ENCODE results near the gene RSPH3.

RSPH3 gene

DNA sequence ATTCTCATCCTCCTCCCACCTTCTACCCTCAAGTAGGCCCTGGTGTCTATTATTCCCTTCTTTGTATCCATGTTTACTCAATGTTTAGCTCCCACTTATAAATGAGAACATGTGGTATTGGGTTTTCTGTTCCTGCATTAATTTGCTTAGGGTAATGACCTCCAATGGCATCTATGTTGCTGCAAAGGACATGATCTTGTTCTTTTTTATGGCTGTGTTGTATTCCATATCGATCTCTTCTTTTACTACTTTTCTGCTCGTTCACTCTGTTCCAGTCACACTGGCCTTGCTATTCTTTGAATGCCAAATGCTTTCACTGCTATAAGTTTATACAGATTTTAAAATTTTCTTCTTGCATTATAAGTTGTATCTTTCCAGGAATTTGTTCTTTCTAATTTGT, 57.7 kb downstream of the RSPH3 start:
- H3K9ac ChIP-seq (ENCODE audit: low read depth, low read length) = no peak overlapping the region
- H3K4me1 ChIP-seq (ENCODE audit: control insufficient read depth, insufficient read depth, low read length) = peaks cover 9% of the 10 kb centered on the region
- H3K9me3 ChIP-seq (ENCODE audit: control insufficient read depth, insufficient read depth, low read length) = no peaks in the 10 kb centered on the region

DNA sequence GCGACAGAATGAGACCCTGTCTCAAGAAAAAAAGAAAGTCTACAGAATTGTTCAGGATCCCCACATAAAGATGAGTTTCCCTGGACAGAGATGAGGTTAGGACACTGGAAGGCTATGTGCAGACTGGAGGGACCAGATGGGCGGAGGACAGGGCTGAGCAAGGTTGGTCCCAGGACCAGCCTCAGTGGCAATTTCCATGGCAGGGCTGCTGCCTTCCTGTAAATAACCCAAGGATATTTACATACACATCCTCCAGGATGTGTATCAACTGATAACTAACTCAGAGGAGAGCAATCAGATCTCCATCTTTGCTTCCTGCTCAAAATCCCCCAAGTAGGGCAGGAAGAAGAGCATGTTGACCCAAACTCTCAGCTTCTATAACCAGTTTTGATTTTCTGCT, 58.8 kb downstream of the RSPH3 start:
- Histone ChIP-seq H3K9me3 (ENCODE audit: control insufficient read depth, insufficient read depth, low read length) (no peaks in the 10 kb centered on the region), H3K36me3 (ENCODE audit: control insufficient read depth, insufficient read depth, low read length) (no peaks in the 10 kb centered on the region), H3K9ac (ENCODE audit: low read depth, low read length) (no peak overlapping the region), H3K4me3 (ENCODE audit: low read depth, low read length) (no peak overlapping the region), H3K4me1 (ENCODE audit: control insufficient read depth, insufficient read depth, low read length) (peaks cover 9% of the 10 kb centered on the region), H3K27me3 (ENCODE audit: control insufficient read depth, insufficient read depth, low read length) (peaks cover 9% of the 10 kb centered on the region)

More for the DNA sequence above, 57.7 kb downstream of the RSPH3 start:
- Histone ChIP-seq H3K4me3 (ENCODE audit: low read depth, low read length) (no peak overlapping the region), H3K27me3 (ENCODE audit: control insufficient read depth, insufficient read depth, low read length) (peaks cover 9% of the 10 kb centered on the region), H3K36me3 (ENCODE audit: control insufficient read depth, insufficient read depth, low read length) (no peaks in the 10 kb centered on the region)

DNA sequence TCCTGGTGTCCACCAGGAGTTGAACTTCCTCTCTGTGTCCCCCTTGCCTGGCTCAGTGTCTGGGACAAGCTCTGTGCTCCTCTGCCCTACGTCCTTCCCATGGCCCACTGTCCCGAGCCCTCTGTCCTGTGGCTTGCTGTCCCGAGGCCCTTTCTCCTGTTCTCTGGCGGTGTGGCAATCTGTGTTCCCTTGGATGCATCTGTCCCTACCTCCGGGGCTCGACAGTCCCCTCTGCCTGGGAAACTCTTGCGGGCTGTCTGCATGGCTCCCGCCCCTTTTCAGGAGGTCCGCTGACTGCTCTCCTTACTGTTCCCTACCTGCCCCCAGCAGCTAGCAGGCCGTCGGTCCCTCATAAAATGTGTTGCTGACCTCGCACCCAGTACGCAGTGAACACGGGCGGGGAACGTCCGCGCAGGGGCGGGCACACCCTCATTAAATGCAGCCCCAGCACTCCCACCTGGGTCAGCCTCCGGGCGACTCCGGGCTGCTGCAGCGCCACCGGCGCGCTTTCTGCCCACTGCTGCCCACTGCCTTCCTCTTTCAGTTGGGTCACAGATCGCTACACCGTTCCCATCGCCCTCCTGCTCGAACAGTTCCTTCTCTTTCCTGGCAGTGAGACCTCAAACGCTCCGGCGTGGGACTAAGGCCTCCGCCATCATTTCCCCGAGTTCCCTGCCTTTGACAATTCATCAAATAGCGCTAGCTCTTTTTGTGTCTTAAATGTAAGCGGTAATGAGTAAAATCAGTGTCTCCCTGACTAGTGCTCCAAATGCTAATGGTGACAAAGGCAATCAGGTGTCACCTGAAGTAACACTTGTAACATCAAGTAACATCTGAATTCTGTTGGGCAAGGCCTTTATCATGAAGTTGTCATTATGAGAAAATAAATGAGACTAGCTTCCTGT, 60.5 kb downstream of the RSPH3 start:
- Histone ChIP-seq H3K9ac (ENCODE audit: low read depth, low read length) (no peak overlapping the region), H3K4me1 (ENCODE audit: control insufficient read depth, insufficient read depth, low read length) (peaks cover 9% of the 10 kb centered on the region), H3K9me3 (ENCODE audit: control insufficient read depth, insufficient read depth, low read length) (no peaks in the 10 kb centered on the region), H3K4me3 (ENCODE audit: low read depth, low read length) (peak overlapping the region; percentile 55), H3K27me3 (ENCODE audit: control insufficient read depth, insufficient read depth, low read length) (peaks cover 9% of the 10 kb centered on the region), H3K36me3 (ENCODE audit: control insufficient read depth, insufficient read depth, low read length) (no peaks in the 10 kb centered on the region)

DNA sequence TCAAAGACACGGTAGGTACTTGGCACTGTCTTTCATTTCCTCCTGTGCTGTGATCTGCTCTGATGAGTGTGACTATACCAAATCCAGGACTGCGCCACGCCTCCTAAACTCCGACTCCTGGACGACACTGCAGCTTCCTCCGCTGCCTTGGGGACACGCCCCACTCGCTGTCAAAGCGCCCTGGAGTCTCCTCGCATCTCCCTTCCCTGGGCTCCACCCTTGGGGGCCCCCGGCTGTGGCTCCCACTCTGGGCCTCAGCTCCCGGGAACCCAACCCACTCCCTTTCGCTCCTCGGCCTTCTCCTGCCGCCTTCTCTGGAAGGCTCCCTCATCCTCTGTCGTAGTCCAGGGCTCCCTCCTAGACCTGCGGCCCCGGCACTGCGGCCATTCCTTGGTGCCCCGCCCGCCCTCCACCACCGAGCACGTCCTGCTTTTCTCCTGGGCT, 61.2 kb downstream of the RSPH3 start:
- Histone ChIP-seq H3K4me1 (ENCODE audit: control insufficient read depth, insufficient read depth, low read length) (peaks cover 9% of the 10 kb centered on the region), H3K9ac (ENCODE audit: low read depth, low read length) (no peak overlapping the region), H3K36me3 (ENCODE audit: control insufficient read depth, insufficient read depth, low read length) (no peaks in the 10 kb centered on the region), H3K9me3 (ENCODE audit: control insufficient read depth, insufficient read depth, low read length) (no peaks in the 10 kb centered on the region), H3K27me3 (ENCODE audit: control insufficient read depth, insufficient read depth, low read length) (peaks cover 9% of the 10 kb centered on the region), H3K4me3 (ENCODE audit: low read depth, low read length) (peak overlapping the region; percentile 55)

DNA sequence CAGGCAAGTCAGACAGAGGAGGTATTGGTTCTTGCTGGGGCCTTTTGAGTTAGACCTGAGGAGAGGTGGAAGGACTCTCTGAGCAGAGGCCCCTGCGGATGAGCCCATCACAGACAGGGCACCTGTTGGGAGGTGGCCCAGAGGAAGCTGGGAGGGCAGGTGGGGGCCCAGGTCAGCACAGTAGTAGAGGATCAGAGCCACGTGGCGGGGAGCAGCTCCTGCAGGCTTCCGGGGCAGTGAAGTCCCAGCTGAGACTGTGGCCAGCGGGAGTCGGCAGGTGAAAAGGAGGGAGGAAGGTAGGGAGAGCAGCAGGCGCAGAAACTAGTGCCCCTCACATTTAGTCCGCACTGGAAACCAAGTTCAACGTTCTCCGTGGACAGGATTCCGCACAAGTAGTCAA, 61.8 kb downstream of the RSPH3 start:
- Histone ChIP-seq H3K36me3 (ENCODE audit: control insufficient read depth, insufficient read depth, low read length) (no peaks in the 10 kb centered on the region), H3K4me3 (ENCODE audit: low read depth, low read length) (no peak overlapping the region), H3K9ac (ENCODE audit: low read depth, low read length) (no peak overlapping the region), H3K27me3 (ENCODE audit: control insufficient read depth, insufficient read depth, low read length) (peaks cover 9% of the 10 kb centered on the region), H3K4me1 (ENCODE audit: control insufficient read depth, insufficient read depth, low read length) (peaks cover 9% of the 10 kb centered on the region), H3K9me3 (ENCODE audit: control insufficient read depth, insufficient read depth, low read length) (no peaks in the 10 kb centered on the region)

DNA sequence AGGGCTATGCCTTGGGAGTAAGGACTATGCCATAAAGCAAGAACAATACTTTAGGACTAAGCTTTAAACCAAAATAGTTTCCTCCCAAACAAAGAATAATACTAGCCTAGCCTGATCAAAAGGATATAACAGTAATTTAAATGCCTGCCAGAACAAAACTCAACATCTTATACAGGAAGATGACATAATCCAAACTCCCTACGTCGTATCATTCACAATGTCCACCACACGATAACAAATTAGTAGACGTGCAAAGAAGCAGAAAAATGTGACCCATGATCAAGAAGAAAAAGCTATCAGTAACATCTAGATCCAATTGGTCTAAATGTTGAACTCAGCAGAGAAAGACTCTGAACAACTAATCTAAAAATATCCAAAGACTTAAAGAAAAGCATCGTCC, 65.8 kb downstream of the RSPH3 start:
- Histone ChIP-seq H3K27me3 (ENCODE audit: control insufficient read depth, insufficient read depth, low read length) (peaks cover 5% of the 10 kb centered on the region), H3K4me3 (ENCODE audit: low read depth, low read length) (no peak overlapping the region), H3K9me3 (ENCODE audit: control insufficient read depth, insufficient read depth, low read length) (no peaks in the 10 kb centered on the region)

DNA sequence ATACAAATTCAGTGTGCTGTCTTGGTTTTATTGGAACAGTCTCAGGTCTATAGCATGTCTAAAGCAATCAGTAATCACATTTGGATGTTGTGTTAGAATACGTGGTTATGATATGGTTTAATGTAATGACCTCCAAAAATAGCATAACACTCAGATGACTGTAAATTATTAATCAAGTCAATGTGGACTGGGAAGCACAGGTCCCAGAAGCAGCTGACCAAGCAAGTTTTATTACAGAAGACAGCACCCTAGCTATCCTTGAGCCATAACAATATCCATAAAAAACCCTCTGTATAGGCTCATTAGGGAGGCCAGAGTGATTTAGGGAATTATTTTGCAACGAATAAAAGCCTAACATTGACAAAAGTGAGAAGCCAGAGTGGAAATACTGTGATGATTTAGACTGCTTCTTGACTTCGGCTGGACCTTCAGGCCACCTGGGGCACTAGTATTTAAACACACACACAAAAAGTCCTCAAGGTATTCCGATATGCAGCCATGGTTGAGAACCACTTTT, 66.9 kb downstream of the RSPH3 start:
- Histone ChIP-seq H3K36me3 (ENCODE audit: control insufficient read depth, insufficient read depth, low read length) (no peaks in the 10 kb centered on the region), H3K4me3 (ENCODE audit: low read depth, low read length) (no peak overlapping the region), H3K9ac (ENCODE audit: low read depth, low read length) (no peak overlapping the region), H3K9me3 (ENCODE audit: control insufficient read depth, insufficient read depth, low read length) (no peaks in the 10 kb centered on the region), H3K4me1 (ENCODE audit: control insufficient read depth, insufficient read depth, low read length) (peaks cover 2% of the 10 kb centered on the region), H3K27me3 (ENCODE audit: control insufficient read depth, insufficient read depth, low read length) (peaks cover 2% of the 10 kb centered on the region)

More for the DNA sequence above, 65.8 kb downstream of the RSPH3 start:
- Histone ChIP-seq H3K9ac (ENCODE audit: low read depth, low read length) (no peak overlapping the region), H3K36me3 (ENCODE audit: control insufficient read depth, insufficient read depth, low read length) (no peaks in the 10 kb centered on the region), H3K4me1 (ENCODE audit: control insufficient read depth, insufficient read depth, low read length) (peaks cover 6% of the 10 kb centered on the region)

DNA sequence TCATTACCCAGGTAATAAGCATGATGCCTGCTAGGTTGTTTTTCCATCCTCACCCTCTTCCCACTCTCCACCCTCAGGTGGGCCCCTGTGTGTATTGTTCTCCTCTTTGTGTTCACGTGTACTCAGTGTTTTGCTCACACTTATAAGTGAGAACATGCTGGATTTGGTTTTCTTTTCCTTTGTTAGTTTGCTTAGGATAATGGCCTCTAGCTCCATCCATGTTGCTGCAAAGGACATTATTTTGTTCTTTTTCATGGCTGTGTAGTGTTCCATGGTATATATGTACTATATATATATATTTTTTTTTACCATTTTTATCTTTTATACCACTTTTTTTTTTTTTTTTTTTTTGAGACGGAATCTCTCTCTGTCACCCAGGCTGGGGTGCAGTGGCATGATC, 71.9 kb downstream of the RSPH3 start:
- no peaks in the 10 kb centered on the region for H3K27me3 ChIP-seq (ENCODE audit: control insufficient read depth, insufficient read depth, low read length)
- H3K4me1 ChIP-seq (ENCODE audit: control insufficient read depth, insufficient read depth, low read length) = no peaks in the 10 kb centered on the region
- no peak overlapping the region for H3K9ac ChIP-seq (ENCODE audit: low read depth, low read length)
- H3K36me3 ChIP-seq (ENCODE audit: control insufficient read depth, insufficient read depth, low read length) = no peaks in the 10 kb centered on the region
- no peak overlapping the region for H3K4me3 ChIP-seq (ENCODE audit: low read depth, low read length)
- no peaks in the 10 kb centered on the region for H3K9me3 ChIP-seq (ENCODE audit: control insufficient read depth, insufficient read depth, low read length)

DNA sequence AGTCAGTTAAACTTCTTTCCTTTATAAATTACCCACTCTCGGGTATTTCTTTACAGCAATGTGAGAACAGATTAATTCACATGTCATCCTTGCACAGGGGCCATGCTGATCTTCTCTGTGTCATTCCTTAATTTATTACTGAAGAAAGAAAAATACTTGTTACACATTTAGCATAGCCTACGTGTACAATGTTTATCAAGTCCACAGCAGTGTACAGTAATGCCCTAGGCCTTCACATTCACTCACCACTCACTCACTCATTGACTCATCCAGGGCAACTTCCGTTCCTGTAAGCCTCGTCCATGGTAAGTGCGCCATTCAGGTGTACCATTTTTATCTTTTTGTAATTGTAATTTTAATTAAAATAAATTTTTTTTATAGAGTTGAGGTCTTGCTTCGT, 73.6 kb downstream of the RSPH3 start:
- Histone ChIP-seq H3K9ac (ENCODE audit: low read depth, low read length) (no peak overlapping the region), H3K27me3 (ENCODE audit: control insufficient read depth, insufficient read depth, low read length) (no peaks in the 10 kb centered on the region), H3K36me3 (ENCODE audit: control insufficient read depth, insufficient read depth, low read length) (no peaks in the 10 kb centered on the region), H3K4me1 (ENCODE audit: control insufficient read depth, insufficient read depth, low read length) (peaks cover 12% of the 10 kb centered on the region), H3K9me3 (ENCODE audit: control insufficient read depth, insufficient read depth, low read length) (no peaks in the 10 kb centered on the region), H3K4me3 (ENCODE audit: low read depth, low read length) (no peak overlapping the region)

DNA sequence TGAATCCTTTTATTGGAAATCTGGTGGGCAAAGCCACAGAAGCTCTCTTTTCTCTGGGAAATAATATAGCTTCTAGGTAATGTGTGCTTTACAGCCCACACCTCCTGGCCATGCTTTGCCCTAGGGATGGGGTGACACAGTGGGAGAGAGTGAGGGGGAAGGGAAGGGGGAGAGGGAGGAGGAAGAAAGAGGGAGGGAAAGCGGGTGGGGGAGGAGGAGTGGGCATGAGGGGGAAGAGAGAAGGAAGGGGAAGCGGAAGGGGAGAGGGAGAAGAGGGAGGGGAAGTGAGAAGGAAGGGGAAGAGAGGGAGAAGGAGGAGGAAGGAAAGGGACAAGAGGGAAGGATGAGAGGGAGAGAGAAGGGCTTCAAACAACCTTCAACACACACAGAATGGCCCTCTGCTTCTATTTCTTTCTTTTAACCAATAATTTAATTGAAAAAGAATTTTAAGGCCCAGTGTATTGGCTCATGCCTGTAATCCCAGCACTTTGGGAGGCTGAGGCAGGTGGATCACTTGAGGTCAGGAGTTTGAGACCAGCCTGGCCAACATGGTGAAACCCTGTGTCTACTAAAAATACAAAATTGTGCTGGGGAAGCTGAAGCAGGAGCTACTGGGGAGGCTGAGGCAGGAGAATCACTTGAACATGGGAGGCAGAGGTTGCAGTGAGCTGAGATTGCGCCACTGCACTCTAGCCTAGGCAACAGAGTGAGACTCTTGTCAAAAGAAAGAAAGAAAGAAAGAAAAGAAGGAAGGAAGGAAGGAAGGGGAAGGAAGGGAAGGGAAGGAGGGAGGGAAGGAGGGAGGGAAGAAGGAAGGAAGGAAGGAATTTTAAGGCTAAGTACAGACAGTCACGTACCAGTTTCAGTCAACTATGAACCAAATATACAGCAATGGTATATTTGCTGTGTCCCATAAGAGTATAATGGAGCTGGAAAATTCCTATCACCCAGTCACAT, 75.2 kb downstream of the RSPH3 start:
- no peaks in the 10 kb centered on the region for H3K36me3 ChIP-seq (ENCODE audit: control insufficient read depth, insufficient read depth, low read length)
- no peaks in the 10 kb centered on the region for H3K27me3 ChIP-seq (ENCODE audit: control insufficient read depth, insufficient read depth, low read length)
- no peak overlapping the region for H3K4me3 ChIP-seq (ENCODE audit: low read depth, low read length)
- no peaks in the 10 kb centered on the region for H3K9me3 ChIP-seq (ENCODE audit: control insufficient read depth, insufficient read depth, low read length)
- H3K4me1 ChIP-seq (ENCODE audit: control insufficient read depth, insufficient read depth, low read length) = peaks cover 12% of the 10 kb centered on the region
- H3K9ac ChIP-seq (ENCODE audit: low read depth, low read length) = no peak overlapping the region

DNA sequence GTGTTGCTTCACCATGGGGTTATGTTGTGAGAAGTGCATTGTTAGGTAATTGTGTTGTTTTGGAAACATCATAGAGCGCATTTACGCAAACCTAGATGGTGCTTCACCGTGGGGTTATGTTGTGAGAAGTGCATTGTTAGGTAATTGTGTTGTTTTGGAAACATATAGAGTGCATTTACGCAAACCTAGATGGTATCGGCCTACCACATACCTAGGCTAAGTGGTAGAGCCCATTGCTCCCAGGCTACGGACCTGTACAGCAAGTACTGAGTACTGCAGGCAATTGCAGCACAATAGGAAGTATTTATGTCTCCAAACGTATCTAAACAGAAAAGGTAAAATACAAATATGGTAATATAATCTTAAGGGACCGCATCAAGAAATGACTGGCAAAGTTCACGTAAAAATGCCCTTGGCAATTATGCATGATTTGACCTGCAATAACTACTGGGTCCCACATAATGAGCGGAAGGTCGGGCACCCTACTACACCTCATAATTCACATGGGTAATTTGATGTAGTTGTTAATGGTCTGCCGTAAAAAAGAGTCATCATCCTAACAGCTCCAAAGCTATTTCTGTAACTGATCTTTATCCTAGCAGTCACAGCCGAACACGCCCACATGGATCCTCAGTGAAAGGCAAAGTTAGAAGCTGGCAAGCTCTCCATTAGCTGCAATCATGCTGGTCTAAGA, 76.0 kb downstream of the RSPH3 start:
- no peaks in the 10 kb centered on the region for H3K36me3 ChIP-seq (ENCODE audit: control insufficient read depth, insufficient read depth, low read length)
- no peak overlapping the region for H3K9ac ChIP-seq (ENCODE audit: low read depth, low read length)
- peaks cover 12% of the 10 kb centered on the region for H3K4me1 ChIP-seq (ENCODE audit: control insufficient read depth, insufficient read depth, low read length)
- no peak overlapping the region for H3K4me3 ChIP-seq (ENCODE audit: low read depth, low read length)
- H3K9me3 ChIP-seq (ENCODE audit: control insufficient read depth, insufficient read depth, low read length) = no peaks in the 10 kb centered on the region
- H3K27me3 ChIP-seq (ENCODE audit: control insufficient read depth, insufficient read depth, low read length) = no peaks in the 10 kb centered on the region
